HEK293 (cell line): ENCODE measurements around the gene MEF2C.
"Not testable (repeated sequence)": the region's sequence is repeated elsewhere in the genome, so short reads cannot be mapped to it uniquely, and the experiment has no call there.

ENCODE experiments used
- CTCF ChIA-PET: fragments of 350-600 bp; formaldehyde crosslinking; extraction: SDS; loops from one replicate; lab custom pipeline; 2021; ENCODE audit warnings: antibody characterized with exemption; lab: Yijun Ruan, JAX
- POLR2A ChIA-PET: fragments of 300-600 bp; formaldehyde crosslinking; extraction: SDS; loops from one replicate; lab custom pipeline; 2020; ENCODE audit warnings: antibody characterized with exemption, inconsistent platforms; lab: Yijun Ruan, JAX
- H3K27ac ChIP-seq: fragments of 200-500 bp; sonication (Bioruptor generic); 2 replicates; pipeline ENCODE4 v1.5.1; 2014; ENCODE audit warnings: low read depth, low read length, control low read depth, inconsistent platforms; ENCODE audit errors: extremely low read depth
- H3K36me3 ChIP-seq, 2 experiments: fragments of 200-500 bp in 1 of 2; sonication (Bioruptor generic) in 1 of 2; 1 replicate in 1 of 2; 2 replicates in 1 of 2; pipeline ENCODE4 v1.5.1; 2014 to 2017; ENCODE audit warnings: inconsistent platforms in 2 of 2, low read length in 2 of 2; ENCODE audit not compliant: control insufficient read depth in 2 of 2, insufficient read depth in 1 of 2
- H3K4me1 ChIP-seq: fragments of 200-500 bp; sonication (Bioruptor generic); 2 replicates; pipeline ENCODE4 v1.5.1; 2014; ENCODE audit warnings: mild to moderate bottlenecking, low read length, inconsistent platforms; ENCODE audit not compliant: control insufficient read depth, insufficient read depth
- H3K4me3 ChIP-seq: 2 replicates; pipeline ENCODE4 v1.5.1; 2011; ENCODE audit warnings: low read depth, mild to moderate bottlenecking, control low read depth, low read length, moderate library complexity
- H3K9me3 ChIP-seq: fragments of 200-500 bp; sonication (Bioruptor generic); 2 replicates; pipeline ENCODE4 v1.5.1; 2014; ENCODE audit warnings: low read depth, low read length, inconsistent platforms; ENCODE audit not compliant: control insufficient read depth, insufficient read depth
- GLIS2 ChIP-seq: fragments of 450-650 bp; formaldehyde crosslinking; IDR thresholded peaks from 2 replicates; pipeline ENCODE4 v1.5.1; 2016; ENCODE audit warnings: missing biosample characterization, missing genetic modification characterization
- TRIM28 ChIP-seq: IDR thresholded peaks from 2 replicates; pipeline ENCODE4 v1.6.1; 2011; ENCODE audit warnings: low read length, control low read depth, borderline replicate concordance
- ZNF184 ChIP-seq: fragments of 450-650 bp; IDR thresholded peaks from 2 replicates; pipeline ENCODE4 v1.5.1; 2018; ENCODE audit warnings: missing biosample characterization, mild to moderate bottlenecking, missing genetic modification characterization
- ZNF2 ChIP-seq: fragments of 450-650 bp; formaldehyde crosslinking; IDR thresholded peaks from 2 replicates; pipeline ENCODE4 v1.5.1; 2016; ENCODE audit warnings: missing biosample characterization, missing genetic modification characterization
- ZNF248 ChIP-seq: fragments of 450-650 bp; formaldehyde crosslinking; IDR thresholded peaks from 2 replicates; pipeline ENCODE4 v1.5.1; 2017; ENCODE audit warnings: missing biosample characterization, missing genetic modification characterization
- ZNF362 ChIP-seq: fragments of 450-650 bp; formaldehyde crosslinking; IDR thresholded peaks from 2 replicates; pipeline ENCODE4 v1.5.1; 2016; ENCODE audit warnings: missing biosample characterization, missing genetic modification characterization
- ZNF416 ChIP-seq: fragments of 450-650 bp; formaldehyde crosslinking; IDR thresholded peaks from 2 replicates; pipeline ENCODE4 v1.5.1; 2016; ENCODE audit warnings: missing biosample characterization, missing genetic modification characterization
- ZNF529 ChIP-seq: fragments of 450-650 bp; formaldehyde crosslinking; IDR thresholded peaks from 2 replicates; pipeline ENCODE4 v1.5.1; 2017; ENCODE audit warnings: missing genetic modification characterization, missing biosample characterization; ENCODE audit not compliant: insufficient replicate concordance
- ZNF544 ChIP-seq: fragments of 450-650 bp; formaldehyde crosslinking; IDR thresholded peaks from 2 replicates; pipeline ENCODE4 v1.5.0; 2017; ENCODE audit warnings: missing biosample characterization, missing genetic modification characterization
- ZNF664 ChIP-seq: fragments of 450-650 bp; formaldehyde crosslinking; IDR thresholded peaks from 2 replicates; pipeline ENCODE4 v1.5.1; 2016; ENCODE audit warnings: missing biosample characterization, missing genetic modification characterization
- TF ChIP-seq, protein P1 (sequence below): IDR thresholded peaks from 2 replicates; pipeline ENCODE4 v1.6.1; 2011; ENCODE audit warnings: mild to moderate bottlenecking, low read depth, low read length, borderline replicate concordance

The MEF2C gene

DNA sequence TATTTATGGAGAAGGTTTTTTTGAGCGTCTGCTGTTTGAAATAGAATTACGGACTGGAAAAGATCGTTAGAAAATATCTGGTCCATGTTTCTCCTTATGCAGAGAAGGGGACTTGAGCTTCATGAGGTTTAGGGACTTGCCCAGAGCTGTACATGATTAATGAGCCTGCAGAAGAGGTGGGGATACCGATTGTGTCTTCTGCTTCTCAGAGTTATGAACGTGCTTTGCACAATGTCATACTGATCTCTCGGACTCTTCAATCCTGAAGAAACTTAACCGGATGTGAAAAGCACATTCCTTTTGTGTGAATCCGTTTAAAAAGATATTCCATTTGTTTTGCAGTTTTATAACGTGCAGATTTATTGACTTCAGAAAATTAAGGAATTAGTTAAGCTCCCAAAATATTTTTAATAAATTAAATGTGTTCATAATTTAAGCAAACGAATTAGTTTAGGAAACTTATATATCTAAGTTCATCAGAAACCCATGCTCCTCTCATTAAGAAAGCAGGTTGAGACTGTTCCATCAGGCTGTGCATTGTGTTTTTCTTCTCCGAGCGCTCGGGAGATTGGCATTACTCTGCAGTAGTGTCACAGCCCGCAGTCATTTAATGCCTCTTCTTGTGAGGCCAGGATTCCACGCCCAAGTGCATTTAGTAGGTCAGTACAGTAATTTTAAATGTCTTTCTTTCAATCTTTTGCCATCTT lies 40.8 kb upstream of the MEF2C start:
- POLR2A ChIA-PET = no interaction called here
- Histone ChIP-seq H3K9me3 (no peaks in the 10 kb centered on the region), H3K36me3 (no peaks in the 10 kb centered on the region), H3K4me3 (no peak overlapping the region), H3K27ac (no peak overlapping the region), H3K4me1 (no peaks in the 10 kb centered on the region)
- TF ChIP-seq ZNF416 (tag by site-specific recombination) = no peak
- TF ChIP-seq ZNF362 (tag by site-specific recombination) = no peak
- TF ChIP-seq ZNF529 (tag by site-specific recombination) = no peak
- no peak for TF ChIP-seq ZNF248 (tag by site-specific recombination)
- TF ChIP-seq GLIS2 (tag by site-specific recombination) = no peak
- no peak for TF ChIP-seq ZNF664 (tag by site-specific recombination)
- no peak for TF ChIP-seq ZNF2 (tag by site-specific recombination)
- TF ChIP-seq, protein P1, sequence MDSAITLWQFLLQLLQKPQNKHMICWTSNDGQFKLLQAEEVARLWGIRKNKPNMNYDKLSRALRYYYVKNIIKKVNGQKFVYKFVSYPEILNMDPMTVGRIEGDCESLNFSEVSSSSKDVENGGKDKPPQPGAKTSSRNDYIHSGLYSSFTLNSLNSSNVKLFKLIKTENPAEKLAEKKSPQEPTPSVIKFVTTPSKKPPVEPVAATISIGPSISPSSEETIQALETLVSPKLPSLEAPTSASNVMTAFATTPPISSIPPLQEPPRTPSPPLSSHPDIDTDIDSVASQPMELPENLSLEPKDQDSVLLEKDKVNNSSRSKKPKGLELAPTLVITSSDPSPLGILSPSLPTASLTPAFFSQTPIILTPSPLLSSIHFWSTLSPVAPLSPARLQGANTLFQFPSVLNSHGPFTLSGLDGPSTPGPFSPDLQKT = no peak
- no peak for TF ChIP-seq ZNF184 (tag by site-specific recombination)
- no peak for TF ChIP-seq ZNF544
- TF ChIP-seq TRIM28 = no peak
- CTCF ChIA-PET = no interaction called here

GRCh38 chr5:88912743-88913142 lies 29.8 kb upstream of the MEF2C start:
- POLR2A ChIA-PET, H3K27ac ChIP-seq, H3K9me3 ChIP-seq, H3K36me3 ChIP-seq, CTCF ChIA-PET, H3K4me1 ChIP-seq, H3K4me3 ChIP-seq: not testable (repeated sequence)

GRCh38 chr5:88911059-88911572 lies 28.1 kb upstream of the MEF2C start:
- H3K9me3 ChIP-seq, H3K36me3 ChIP-seq, POLR2A ChIA-PET, H3K27ac ChIP-seq, H3K4me1 ChIP-seq, H3K4me3 ChIP-seq, CTCF ChIA-PET: not testable (repeated sequence)

DNA sequence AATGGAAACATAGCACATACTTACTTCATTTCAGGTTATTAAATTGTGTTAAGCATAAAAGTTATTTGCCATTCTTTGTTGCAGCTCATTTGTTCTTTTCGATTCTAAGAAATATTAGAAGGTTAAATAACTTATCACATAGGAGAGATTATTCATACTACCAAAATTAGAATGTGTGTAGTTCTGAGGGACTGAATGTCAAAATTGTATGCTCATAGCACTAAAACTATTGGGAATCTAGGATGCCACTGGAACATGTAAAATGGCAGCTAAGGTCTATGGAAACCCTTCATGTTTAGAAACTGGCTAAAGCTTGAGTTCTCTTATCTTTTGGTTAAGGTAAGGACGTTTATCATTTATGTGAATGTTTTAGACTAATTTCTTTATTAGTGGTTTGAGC lies 21.5 kb upstream of the MEF2C start:
- CTCF ChIA-PET, POLR2A ChIA-PET, H3K4me1 ChIP-seq, H3K9me3 ChIP-seq, H3K36me3 ChIP-seq, H3K27ac ChIP-seq, H3K4me3 ChIP-seq: not testable (repeated sequence)

GRCh38 chr5:88903966-88904365 lies 21.0 kb upstream of the MEF2C start:
- CTCF ChIA-PET, POLR2A ChIA-PET: not testable (repeated sequence)

GRCh38 chr5:88901077-88901476 lies 18.1 kb upstream of the MEF2C start:
- H3K27ac ChIP-seq, H3K36me3 ChIP-seq, CTCF ChIA-PET, POLR2A ChIA-PET, H3K9me3 ChIP-seq, H3K4me1 ChIP-seq, H3K4me3 ChIP-seq: not testable (repeated sequence)

More at GRCh38 chr5:88903966-88904365, 21.0 kb upstream of the MEF2C start:
- H3K4me1 ChIP-seq, H3K9me3 ChIP-seq, H3K4me3 ChIP-seq, H3K27ac ChIP-seq, H3K36me3 ChIP-seq: not testable (repeated sequence)
